H9 (cell line): ENCODE data around the gene MSL1. TPM values are rescaled to one million over a fixed set of nuclear protein-coding genes. Genes with fewer than 3 reads are reported as not detected.

ENCODE experiments used
- DNase-seq: peaks from one replicate; pipeline ENCODE4 v3.0.0-alpha.2; 2017
- H2AFZ ChIP-seq: one replicate; pipeline ENCODE4 v1.6.1; 2013; ENCODE audit warnings: mild to moderate bottlenecking, low read length, control low read depth, moderate library complexity
- H2AK5ac ChIP-seq: 2 replicates; pipeline ENCODE4 v1.6.1; 2013; ENCODE audit warnings: low read length, control low read depth, mixed read lengths; ENCODE audit not compliant: insufficient read length
- H2BK120ac ChIP-seq: one replicate; pipeline ENCODE4 v1.6.1; 2013; ENCODE audit warnings: low read depth, mild to moderate bottlenecking, low read length, control low read depth, inconsistent platforms; ENCODE audit not compliant: poor library complexity, severe bottlenecking
- H2BK12ac ChIP-seq: 2 replicates; pipeline ENCODE4 v1.6.1; 2013; ENCODE audit warnings: low read length, control low read depth, mixed read lengths, low read depth; ENCODE audit not compliant: insufficient read length
- H2BK15ac ChIP-seq: 2 replicates; pipeline ENCODE4 v1.6.1; 2013; ENCODE audit warnings: low read depth, low read length, control low read depth
- H2BK20ac ChIP-seq: one replicate; pipeline ENCODE4 v1.6.1; 2013; ENCODE audit warnings: low read depth, mild to moderate bottlenecking, low read length, control low read depth, inconsistent platforms; ENCODE audit not compliant: poor library complexity, severe bottlenecking
- H2BK5ac ChIP-seq: 2 replicates; pipeline ENCODE4 v1.6.1; 2013; ENCODE audit warnings: low read length, control low read depth, mixed read lengths; ENCODE audit not compliant: insufficient read length
- H3K14ac ChIP-seq: 2 replicates; pipeline ENCODE4 v1.6.1; 2013; ENCODE audit warnings: low read length, control low read depth; ENCODE audit not compliant: insufficient read depth
- H3K18ac ChIP-seq: 2 replicates; pipeline ENCODE4 v1.6.1; 2013; ENCODE audit warnings: low read depth, mild to moderate bottlenecking, mixed read lengths, low read length, control low read depth; ENCODE audit not compliant: insufficient read length
- H3K23ac ChIP-seq: 2 replicates; pipeline ENCODE4 v1.6.1; 2013; ENCODE audit warnings: low read length, control low read depth, mixed read lengths, low read depth; ENCODE audit not compliant: insufficient read length
- H3K23me2 ChIP-seq: 2 replicates; pipeline ENCODE4 v1.6.1; 2013; ENCODE audit warnings: low read depth, mild to moderate bottlenecking, mixed read lengths, low read length, control low read depth; ENCODE audit not compliant: insufficient read length, poor library complexity, severe bottlenecking
- H3K27ac ChIP-seq: 2 replicates; pipeline ENCODE4 v1.5.1; 2013; ENCODE audit warnings: low read length, control low read depth, mixed read lengths, low read depth; ENCODE audit not compliant: insufficient read length
- H3K27me3 ChIP-seq: 2 replicates; pipeline ENCODE4 v1.6.1; 2013; ENCODE audit warnings: low read length, control low read depth, inconsistent platforms; ENCODE audit not compliant: insufficient read depth
- H3K4ac ChIP-seq: 2 replicates; pipeline ENCODE4 v1.6.1; 2013; ENCODE audit warnings: low read depth, mild to moderate bottlenecking, control low read depth, inconsistent platforms, low read length, moderate library complexity
- H3K4me1 ChIP-seq: 2 replicates; pipeline ENCODE4 v1.6.1; 2013; ENCODE audit warnings: low read length, control low read depth, inconsistent platforms; ENCODE audit not compliant: insufficient read depth
- H3K4me2 ChIP-seq: 2 replicates; pipeline ENCODE4 v1.6.1; 2013; ENCODE audit warnings: low read length, control low read depth, mixed read lengths; ENCODE audit not compliant: insufficient read length, insufficient read depth
- H3K56ac ChIP-seq: 2 replicates; pipeline ENCODE4 v1.6.1; 2013; ENCODE audit warnings: low read depth, mild to moderate bottlenecking, mixed read lengths, low read length, control low read depth; ENCODE audit not compliant: insufficient read length
- H3K79me1 ChIP-seq: 2 replicates; pipeline ENCODE4 v1.6.1; 2013; ENCODE audit warnings: low read depth, mild to moderate bottlenecking, moderate library complexity, low read length, control low read depth, inconsistent platforms; ENCODE audit not compliant: insufficient read depth, poor library complexity, severe bottlenecking
- H3K79me2 ChIP-seq: 2 replicates; pipeline ENCODE4 v1.6.1; 2013; ENCODE audit warnings: low read length, control low read depth, inconsistent platforms; ENCODE audit not compliant: insufficient read depth
- H3K9ac ChIP-seq: 2 replicates; pipeline ENCODE4 v1.6.1; 2013; ENCODE audit warnings: low read length, control low read depth, mixed read lengths; ENCODE audit not compliant: insufficient read length; ENCODE audit errors: extremely low read depth
- H3K9me3 ChIP-seq: one replicate; pipeline ENCODE4 v1.6.1; 2013; ENCODE audit warnings: low read depth, low read length, inconsistent platforms; ENCODE audit not compliant: control insufficient read depth
- H3T11ph ChIP-seq: one replicate; pipeline ENCODE4 v1.6.1; 2013; ENCODE audit warnings: mild to moderate bottlenecking, low read length, control low read depth, inconsistent platforms
- H4K20me1 ChIP-seq: one replicate; pipeline ENCODE4 v1.6.1; 2013; ENCODE audit not compliant: control insufficient read depth, insufficient read length, insufficient read depth
- H4K5ac ChIP-seq: 2 replicates; pipeline ENCODE4 v1.6.1; 2013; ENCODE audit warnings: low read depth, mild to moderate bottlenecking, mixed read lengths, low read length, control low read depth; ENCODE audit not compliant: insufficient read length
- H4K8ac ChIP-seq: replicated peaks from 2 replicates; pipeline ENCODE4 v1.6.1; 2013; ENCODE audit warnings: low read length, control low read depth, mixed read lengths, low read depth; ENCODE audit not compliant: insufficient read length
- H4K91ac ChIP-seq: 2 replicates; pipeline ENCODE4 v1.6.1; 2013; ENCODE audit warnings: low read depth, mild to moderate bottlenecking, moderate library complexity, mixed read lengths, low read length, control low read depth; ENCODE audit not compliant: insufficient read length
- H3K27ac Mint-ChIP-seq, 3 experiments: 2 replicates in 2 of 3; 3 replicates in 1 of 3; pipeline ENCODE4 v1.8.0; 2020 to 2021; ENCODE audit warnings: mixed read lengths in 3 of 3, mild to moderate bottlenecking in 1 of 3, moderate library complexity in 1 of 3
- H3K27me3 Mint-ChIP-seq: 2 replicates; pipeline ENCODE4 v1.8.0; 2021; ENCODE audit warnings: low read depth, mild to moderate bottlenecking, moderate library complexity, mixed read lengths
- H3K36me3 Mint-ChIP-seq, 3 experiments: 2 replicates in 2 of 3; 3 replicates in 1 of 3; pipeline ENCODE4 v1.8.0; 2020 to 2021; ENCODE audit warnings: low read depth in 3 of 3, mixed read lengths in 3 of 3; ENCODE audit not compliant: insufficient read depth in 1 of 3
- H3K4me1 Mint-ChIP-seq, 2 experiments: 2 replicates each; pipeline ENCODE4 v1.8.0; 2020; ENCODE audit warnings: mixed read lengths in 2 of 2
- H3K4me3 Mint-ChIP-seq, 2 experiments: 2 replicates in 1 of 2; 3 replicates in 1 of 2; pipeline ENCODE4 v1.8.0; 2020 to 2021; ENCODE audit warnings: mild to moderate bottlenecking in 2 of 2, mixed read lengths in 2 of 2, moderate library complexity in 1 of 2
- H3K9me3 Mint-ChIP-seq, 2 experiments: 2 replicates in 1 of 2; 3 replicates in 1 of 2; pipeline ENCODE4 v1.8.0; 2020; ENCODE audit warnings: mild to moderate bottlenecking in 2 of 2, mixed read lengths in 2 of 2, moderate library complexity in 1 of 2
- WGBS: extraction: QIAGEN DNeasy Blood & Tissue Kit; methylation state at CpG from one replicate; pipeline ENCODE4 v1.1.7; 2013; ENCODE audit warnings: missing lambda C conversion rate, low lambda C conversion rate, mixed read lengths; ENCODE audit not compliant: insufficient read length; ENCODE audit errors: extremely low coverage; 5-methylcytosine and 5-hydroxymethylcytosine counted together
- total RNA-seq: library from RNA; stranded (reverse); gene quantifications from 2 replicates; pipeline ENCODE4 v1.2.1, GENCODE V29; 2021
- TF ChIP-seq, protein P1 (sequence below): fragments of 200-600 bp; sonication (generic); conservative IDR thresholded peaks from 3 replicates; pipeline ENCODE4 v1.8.0; 2021; ENCODE audit warnings: antibody characterized with exemption, mild to moderate bottlenecking

The MSL1 gene
- total RNA-seq, 1 experiment from 2014 or later = 105 TPM

GRCh38 chr17:40093005-40093579 lies 28.7 kb upstream of the MSL1 start:
- H3K4me3 Mint-ChIP-seq = no peak overlapping the region
- TF ChIP-seq, protein P1, sequence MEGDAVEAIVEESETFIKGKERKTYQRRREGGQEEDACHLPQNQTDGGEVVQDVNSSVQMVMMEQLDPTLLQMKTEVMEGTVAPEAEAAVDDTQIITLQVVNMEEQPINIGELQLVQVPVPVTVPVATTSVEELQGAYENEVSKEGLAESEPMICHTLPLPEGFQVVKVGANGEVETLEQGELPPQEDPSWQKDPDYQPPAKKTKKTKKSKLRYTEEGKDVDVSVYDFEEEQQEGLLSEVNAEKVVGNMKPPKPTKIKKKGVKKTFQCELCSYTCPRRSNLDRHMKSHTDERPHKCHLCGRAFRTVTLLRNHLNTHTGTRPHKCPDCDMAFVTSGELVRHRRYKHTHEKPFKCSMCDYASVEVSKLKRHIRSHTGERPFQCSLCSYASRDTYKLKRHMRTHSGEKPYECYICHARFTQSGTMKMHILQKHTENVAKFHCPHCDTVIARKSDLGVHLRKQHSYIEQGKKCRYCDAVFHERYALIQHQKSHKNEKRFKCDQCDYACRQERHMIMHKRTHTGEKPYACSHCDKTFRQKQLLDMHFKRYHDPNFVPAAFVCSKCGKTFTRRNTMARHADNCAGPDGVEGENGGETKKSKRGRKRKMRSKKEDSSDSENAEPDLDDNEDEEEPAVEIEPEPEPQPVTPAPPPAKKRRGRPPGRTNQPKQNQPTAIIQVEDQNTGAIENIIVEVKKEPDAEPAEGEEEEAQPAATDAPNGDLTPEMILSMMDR = no peak
- H3K27me3 Mint-ChIP-seq = no peaks in the 10 kb centered on the region; the same call in 1 of the 2 replicates
- no CpG with 5 or more reads among the region's 29 CpGs for WGBS
- H3K4me1 ChIP-seq = no peaks in the 10 kb centered on the region; the same call in 1 of the 2 replicates
- H4K20me1 ChIP-seq = peaks cover 2% of the 10 kb centered on the region
- H3K9me3 Mint-ChIP-seq = no peaks in the 10 kb centered on the region
- no peak overlapping the region for H3K9ac ChIP-seq
- H2BK5ac ChIP-seq = no peak overlapping the region
- no peak overlapping the region for H3T11ph ChIP-seq
- H3K27me3 ChIP-seq = no peaks in the 10 kb centered on the region
- H3K14ac ChIP-seq = no peak overlapping the region; the same call in 1 of the 2 replicates
- no peak for DNase-seq
- no peak overlapping the region for H2BK120ac ChIP-seq
- H2AFZ ChIP-seq = no peak overlapping the region
- H3K56ac ChIP-seq = no peak overlapping the region
- no peak overlapping the region for H2BK20ac ChIP-seq
- H3K27ac ChIP-seq = no peak overlapping the region
- no peaks in the 10 kb centered on the region for H3K79me2 ChIP-seq
- H3K9me3 ChIP-seq = no peaks in the 10 kb centered on the region
- no peaks in the 10 kb centered on the region for H3K23me2 ChIP-seq
- no peak overlapping the region for H4K5ac ChIP-seq
- no peak overlapping the region for H3K23ac ChIP-seq
- no peak overlapping the region for H4K8ac ChIP-seq
- H3K4me1 Mint-ChIP-seq = peaks cover 13 to 52% of the 10 kb centered on the region in 2 experiments; a peak in 3 of 4 replicates
- H3K79me1 ChIP-seq = no peaks in the 10 kb centered on the region
- peak overlapping the region in 1 of 3 experiments; percentile 6; a peak in 2 of 7 replicates for H3K27ac Mint-ChIP-seq
- peaks cover 29 to 49% (median 38%) of the 10 kb centered on the region in 3 experiments for H3K36me3 Mint-ChIP-seq
- H4K91ac ChIP-seq = no peak overlapping the region
- no peak overlapping the region for H2BK15ac ChIP-seq
- H3K18ac ChIP-seq = no peak overlapping the region
- H3K4ac ChIP-seq = no peak overlapping the region
- H3K4me2 ChIP-seq = no peak overlapping the region
- no peak overlapping the region for H2AK5ac ChIP-seq
- H2BK12ac ChIP-seq = no peak overlapping the region
